Measurements from ENCODE around the gene CXCL17. TPM values are rescaled to one million over a fixed set of nuclear protein-coding genes. Genes with fewer than 3 reads are reported as not detected.
"Not testable (repeated sequence)": the region's sequence is repeated elsewhere in the genome, so short reads cannot be mapped to it uniquely, and the experiment has no call there.

Gene CXCL17
- total RNA-seq, result 0.31 TPM

GRCh38 chr19:42442833-42443232 lies at the start of gene CXCL17:
CXCL17 (minus strand) TSS chr19:42442946; CDS start chr19:42442832, 114 bp downstream.
- no peak for DNase-seq

DNA sequence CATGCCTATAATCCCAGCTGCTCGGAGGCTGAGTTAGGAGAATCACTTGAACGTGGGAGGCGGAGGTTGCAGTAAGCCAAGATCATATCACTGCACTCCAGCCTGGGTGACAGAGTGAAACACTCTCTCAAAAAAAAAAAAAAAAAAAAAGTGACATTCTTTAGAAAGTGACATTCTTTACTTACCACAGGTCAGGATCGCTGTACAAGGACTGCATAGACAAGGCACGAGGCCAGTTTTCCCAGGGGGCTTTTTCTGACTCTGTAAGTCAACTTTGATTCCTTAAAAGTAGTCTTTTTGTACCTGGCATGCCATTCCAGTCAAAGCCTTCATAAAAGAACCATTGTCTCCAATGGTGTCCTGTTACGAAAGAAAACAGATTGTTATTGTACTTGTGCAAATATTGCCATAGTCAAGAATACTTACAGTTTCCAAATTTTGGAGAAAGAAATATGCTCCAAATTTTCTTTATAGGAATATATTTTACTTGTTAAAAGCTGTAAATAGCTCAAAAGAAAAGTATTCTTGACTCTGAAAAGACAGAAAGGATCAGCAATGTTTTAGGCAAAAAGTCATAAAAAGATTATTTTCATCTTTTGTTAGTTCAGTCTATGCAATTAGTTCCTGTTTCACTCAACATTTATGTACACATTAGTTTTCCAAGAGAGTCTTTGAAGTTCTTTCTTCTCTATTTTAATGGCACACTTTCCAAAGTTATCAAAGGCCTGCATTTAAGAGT lies 46.2 kb upstream of the CXCL17 start:
- no peak for DNase-seq

- DNase-seq, result no peak
Measured at GRCh38 chr19:42487798-42488178, 45.0 kb upstream of the CXCL17 start.

DNA sequence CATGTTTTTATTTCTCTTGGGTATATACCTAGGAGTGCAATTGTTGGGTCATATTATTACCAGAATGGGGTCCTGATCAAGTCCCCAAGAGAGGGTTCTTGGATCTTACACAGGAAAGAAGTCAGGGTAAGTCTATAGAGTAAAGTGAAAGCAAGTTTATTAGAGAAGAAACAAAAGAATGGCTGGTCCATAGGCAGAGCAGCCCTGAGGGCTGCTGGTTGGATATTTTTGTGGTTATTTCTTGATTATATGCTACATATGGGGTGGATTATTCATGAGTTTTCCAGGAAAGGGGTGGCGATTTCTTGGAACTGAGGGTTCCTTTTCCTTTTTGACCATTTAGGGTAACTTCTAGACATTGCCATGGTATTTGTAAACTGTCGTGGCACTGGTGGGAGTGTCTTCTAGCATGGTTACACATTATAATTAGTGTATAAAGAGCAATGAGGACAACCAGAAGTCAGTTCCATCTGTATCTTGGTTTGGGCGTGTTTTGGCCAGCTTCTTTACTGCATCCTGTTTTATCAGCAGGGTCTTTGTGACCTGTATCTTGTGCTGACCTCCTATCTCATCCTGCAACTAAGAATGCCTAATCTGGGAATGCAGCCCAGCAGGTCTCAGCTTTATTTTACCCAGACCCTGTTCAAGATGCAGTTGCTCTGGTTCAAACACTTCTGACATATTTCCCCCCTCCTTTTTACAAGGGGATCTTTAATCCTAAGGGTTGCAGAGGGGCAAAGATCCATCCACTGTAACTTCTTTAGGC lies 44.5 kb upstream of the CXCL17 start:
- no peak for DNase-seq

GRCh38 chr19:42485036-42485435 lies 42.3 kb upstream of the CXCL17 start:
- not testable (repeated sequence) for DNase-seq

- no peak for DNase-seq
Measured at GRCh38 chr19:42480335-42481095, 37.8 kb upstream of the CXCL17 start.

DNA sequence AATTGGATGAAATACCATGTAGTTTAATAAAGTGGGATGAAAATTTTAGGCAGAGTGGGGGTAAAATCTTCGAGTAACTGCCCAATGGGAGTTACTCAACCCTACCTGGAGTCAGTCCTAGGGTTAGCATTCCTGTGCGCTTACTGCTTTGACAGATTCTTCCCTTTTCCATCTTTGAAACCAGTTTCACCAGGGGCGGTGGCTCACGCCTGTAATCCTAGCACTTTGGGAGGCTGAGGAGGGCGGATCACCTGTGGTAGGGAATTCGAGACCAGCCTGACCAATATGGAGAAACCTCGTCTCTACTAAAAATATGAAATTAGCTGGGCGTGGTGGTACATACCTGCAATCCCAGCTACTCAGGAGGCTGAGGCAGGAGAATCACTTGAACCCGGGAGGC lies 37.0 kb upstream of the CXCL17 start:
- DNase-seq, result no peak

DNA sequence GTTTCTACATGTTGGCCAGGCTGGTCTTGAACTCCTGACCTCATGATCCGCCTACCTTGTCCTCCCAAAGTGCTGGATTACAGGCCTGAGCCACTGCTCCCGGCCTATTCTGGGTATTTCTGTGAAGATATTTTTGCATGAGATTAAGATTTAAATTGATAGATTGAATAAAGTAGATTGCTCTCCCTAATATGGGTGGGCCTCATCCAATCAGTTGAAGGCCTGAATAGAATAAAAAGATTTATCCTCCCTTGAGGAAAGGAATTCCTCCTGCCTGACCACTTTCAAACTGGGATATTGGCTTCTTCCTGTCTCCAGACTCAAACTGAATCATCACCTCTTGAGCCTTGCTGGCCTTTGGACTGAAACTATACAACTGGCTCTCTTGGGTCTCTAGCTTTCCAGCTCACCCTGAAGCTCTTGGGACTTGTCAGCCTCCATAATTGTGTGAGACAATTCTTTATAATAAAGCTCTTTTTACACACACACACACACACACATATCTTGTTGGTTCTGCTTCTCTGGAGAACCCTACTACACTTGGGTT lies 36.1 kb upstream of the CXCL17 start:
- DNase-seq, result no peak

GRCh38 chr19:42477933-42478332 lies 35.2 kb upstream of the CXCL17 start:
- DNase-seq, result no peak

DNA sequence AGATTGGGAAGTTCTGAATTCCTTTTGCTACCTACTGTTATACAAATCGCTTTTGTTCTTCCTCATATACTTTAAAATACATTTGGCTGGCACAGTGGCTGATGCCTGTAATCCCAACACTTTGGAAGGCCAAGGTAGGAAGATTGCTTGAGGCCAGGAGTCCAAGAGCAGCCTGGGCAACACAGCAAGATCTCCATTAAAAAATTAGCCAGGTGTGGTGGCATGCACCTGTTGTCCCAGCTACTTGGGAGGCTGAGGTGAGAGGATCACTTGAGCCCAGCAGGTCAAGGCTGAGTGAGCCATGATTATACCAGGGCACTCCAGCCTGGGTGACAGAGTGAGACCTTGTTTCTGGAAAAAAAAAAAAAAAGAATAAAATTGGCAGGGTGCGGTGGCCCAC lies 34.4 kb upstream of the CXCL17 start:
- DNase-seq, result no peak

GRCh38 chr19:42475366-42475765 lies 32.6 kb upstream of the CXCL17 start:
- no peak for DNase-seq

- DNase-seq, result no peak
Measured at GRCh38 chr19:42474743-42475142, 32.0 kb upstream of the CXCL17 start.

DNA sequence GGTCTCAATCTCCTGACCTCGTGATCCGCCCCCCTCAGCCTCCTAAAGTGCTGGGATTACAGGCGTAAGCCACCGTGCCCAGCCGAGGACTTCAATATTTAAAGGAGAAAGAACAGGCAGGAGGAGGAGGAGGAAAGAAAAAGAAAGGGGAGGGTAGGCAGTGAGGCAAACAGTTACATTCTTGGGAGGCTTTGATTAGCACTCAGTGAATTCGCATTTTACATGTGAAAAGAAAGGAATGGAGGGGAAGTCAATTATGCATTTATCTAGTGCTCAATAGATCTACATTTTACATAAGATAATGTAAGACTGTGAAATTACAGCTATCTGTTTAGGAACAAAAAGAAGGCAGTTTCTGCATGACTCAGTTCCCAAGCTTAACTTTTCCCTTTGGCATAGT lies 30.9 kb upstream of the CXCL17 start:
- no peak for DNase-seq

- no peak for DNase-seq
Measured at GRCh38 chr19:42472402-42473147, 29.8 kb upstream of the CXCL17 start.

DNA sequence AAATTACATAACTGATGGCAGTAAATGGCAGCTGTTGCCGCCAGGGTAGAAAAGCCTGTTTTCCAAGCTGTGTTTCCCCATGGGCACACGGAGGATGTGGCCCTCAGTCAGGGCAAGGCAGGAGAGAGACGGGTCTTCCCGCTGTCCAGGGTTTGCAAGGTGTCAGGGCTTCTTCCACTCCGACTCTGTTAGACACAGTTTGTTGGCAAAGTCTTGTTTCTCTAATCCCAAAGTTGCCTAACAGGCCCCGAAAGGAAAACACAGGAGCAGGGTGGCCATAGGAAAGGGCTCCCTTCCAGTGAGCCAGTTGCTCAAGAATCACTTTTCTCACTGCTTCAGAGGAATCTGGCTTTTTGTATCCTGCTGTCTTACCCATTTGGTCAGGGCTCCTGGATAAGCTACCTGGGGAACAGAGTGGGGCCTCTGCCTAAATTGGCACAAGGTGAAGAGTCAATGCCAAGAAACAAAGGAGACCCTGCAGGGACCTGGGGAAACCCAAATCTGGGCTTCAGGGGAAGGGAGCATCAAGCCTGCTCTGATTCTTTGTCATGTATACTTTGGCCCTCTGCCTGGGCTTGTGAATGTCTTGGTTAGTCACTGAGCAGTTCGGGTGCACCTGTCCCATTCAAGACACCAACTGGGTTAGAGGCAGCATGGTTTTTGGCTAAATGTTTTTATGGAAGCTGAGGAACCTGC lies 29.0 kb upstream of the CXCL17 start:
- DNase-seq, result no peak

DNA sequence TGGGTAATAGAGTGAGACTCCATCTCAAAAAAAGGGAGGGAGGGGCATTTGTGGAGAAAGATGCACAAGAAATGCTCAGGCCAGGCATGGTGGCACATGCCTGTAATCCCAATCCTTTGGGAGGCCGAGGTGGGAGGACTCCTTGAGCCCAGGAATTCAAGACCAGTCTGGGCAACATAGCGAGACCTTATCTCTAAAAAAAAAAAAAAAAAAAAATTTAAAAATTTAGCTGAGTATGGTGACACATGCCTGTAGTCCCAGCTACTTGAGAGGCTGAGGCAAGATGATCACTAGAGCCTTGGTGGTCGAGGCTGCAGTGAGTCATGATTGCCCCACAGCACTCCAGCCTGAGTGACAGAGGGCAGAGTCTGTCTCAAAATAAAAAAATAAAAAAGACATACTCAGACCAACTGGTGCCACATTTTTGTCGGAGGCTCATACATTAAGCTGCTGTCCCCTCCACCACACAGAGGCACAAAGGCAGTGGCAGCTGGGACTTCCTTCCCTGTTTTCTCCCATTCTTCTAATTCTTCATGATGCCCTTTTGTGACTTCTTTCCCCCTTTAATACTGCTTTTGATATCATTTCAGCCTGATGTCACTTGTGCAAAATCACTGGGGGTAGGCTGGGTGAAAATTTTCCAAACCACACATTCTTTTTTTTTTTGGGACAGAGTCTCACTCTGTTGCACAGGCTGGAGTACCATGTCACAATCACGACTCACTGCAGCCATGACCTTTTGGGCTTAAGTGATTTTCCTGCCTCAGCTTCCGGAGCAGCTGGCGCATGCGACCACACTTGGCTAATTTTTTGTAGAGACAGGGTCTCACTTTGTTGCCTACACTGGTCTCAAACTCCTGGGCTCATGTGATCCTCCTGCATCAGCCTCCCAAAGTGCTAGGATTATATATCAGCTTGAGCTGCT lies 26.8 kb upstream of the CXCL17 start:
- no peak for DNase-seq

DNA sequence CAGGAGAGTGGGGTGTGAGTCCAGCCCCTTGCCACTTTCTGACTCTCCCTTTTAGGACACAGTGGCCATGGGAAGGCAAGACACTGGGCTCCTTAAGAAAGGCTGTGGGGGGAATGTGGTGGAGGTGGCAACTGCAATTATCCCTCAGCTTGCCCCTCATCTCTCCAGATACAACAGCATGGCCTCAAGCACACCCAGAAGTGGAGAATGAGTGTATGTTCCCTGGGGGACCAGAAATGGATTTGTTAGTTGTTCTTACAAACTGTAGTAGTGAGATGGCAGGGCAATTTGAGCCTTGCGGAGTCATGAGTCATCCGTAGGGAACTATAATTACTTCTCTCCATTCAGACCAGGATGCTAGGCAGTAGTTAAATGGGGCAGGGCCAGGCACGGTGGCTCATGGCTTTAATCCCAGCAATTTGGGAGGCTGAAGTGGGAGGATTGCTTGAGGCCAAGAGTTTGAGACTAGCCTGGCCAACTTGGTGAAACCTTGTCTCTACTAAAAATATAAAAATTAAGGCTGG lies 25.6 kb upstream of the CXCL17 start:
- no peak for DNase-seq

- DNase-seq, result no peak
Measured at GRCh38 chr19:42467183-42467760, 24.5 kb upstream of the CXCL17 start.

- no peak for DNase-seq
Measured at GRCh38 chr19:42466521-42467182, 23.9 kb upstream of the CXCL17 start.
